Measurements from ENCODE around the gene LRP6. TPM values are rescaled to one million over a fixed set of nuclear protein-coding genes. Genes with fewer than 3 reads are reported as not detected.
"Not testable (repeated sequence)": the region's sequence is repeated elsewhere in the genome, so short reads cannot be mapped to it uniquely, and the experiment has no call there.

Gene LRP6
- total RNA-seq, 1 experiment from 2014 or later, result 72.8 TPM

- TF ChIP-seq RELA (CRISPR knock-in tag; IDR thresholded peaks at IDR 0.05; ENCODE audit: borderline replicate concordance) (no peak), ATF2 (CRISPR knock-in tag; IDR thresholded peaks at IDR 0.05; ENCODE audit: borderline replicate concordance, low read depth) (no peak), CREM (CRISPR knock-in tag; IDR thresholded peaks at IDR 0.05) (no peak), ZSCAN18 (CRISPR knock-in tag; IDR thresholded peaks at IDR 0.05) (no peak), KAT7 (CRISPR knock-in tag; IDR thresholded peaks at IDR 0.05; ENCODE audit: borderline replicate concordance) (no peak)
- TF ChIP-seq, protein P1, sequence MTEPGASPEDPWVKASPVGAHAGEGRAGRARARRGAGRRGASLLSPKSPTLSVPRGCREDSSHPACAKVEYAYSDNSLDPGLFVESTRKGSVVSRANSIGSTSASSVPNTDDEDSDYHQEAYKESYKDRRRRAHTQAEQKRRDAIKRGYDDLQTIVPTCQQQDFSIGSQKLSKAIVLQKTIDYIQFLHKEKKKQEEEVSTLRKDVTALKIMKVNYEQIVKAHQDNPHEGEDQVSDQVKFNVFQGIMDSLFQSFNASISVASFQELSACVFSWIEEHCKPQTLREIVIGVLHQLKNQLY (CRISPR knock-in tag; IDR thresholded peaks at IDR 0.05), result no peak
- TF ChIP-seq, protein P2, sequence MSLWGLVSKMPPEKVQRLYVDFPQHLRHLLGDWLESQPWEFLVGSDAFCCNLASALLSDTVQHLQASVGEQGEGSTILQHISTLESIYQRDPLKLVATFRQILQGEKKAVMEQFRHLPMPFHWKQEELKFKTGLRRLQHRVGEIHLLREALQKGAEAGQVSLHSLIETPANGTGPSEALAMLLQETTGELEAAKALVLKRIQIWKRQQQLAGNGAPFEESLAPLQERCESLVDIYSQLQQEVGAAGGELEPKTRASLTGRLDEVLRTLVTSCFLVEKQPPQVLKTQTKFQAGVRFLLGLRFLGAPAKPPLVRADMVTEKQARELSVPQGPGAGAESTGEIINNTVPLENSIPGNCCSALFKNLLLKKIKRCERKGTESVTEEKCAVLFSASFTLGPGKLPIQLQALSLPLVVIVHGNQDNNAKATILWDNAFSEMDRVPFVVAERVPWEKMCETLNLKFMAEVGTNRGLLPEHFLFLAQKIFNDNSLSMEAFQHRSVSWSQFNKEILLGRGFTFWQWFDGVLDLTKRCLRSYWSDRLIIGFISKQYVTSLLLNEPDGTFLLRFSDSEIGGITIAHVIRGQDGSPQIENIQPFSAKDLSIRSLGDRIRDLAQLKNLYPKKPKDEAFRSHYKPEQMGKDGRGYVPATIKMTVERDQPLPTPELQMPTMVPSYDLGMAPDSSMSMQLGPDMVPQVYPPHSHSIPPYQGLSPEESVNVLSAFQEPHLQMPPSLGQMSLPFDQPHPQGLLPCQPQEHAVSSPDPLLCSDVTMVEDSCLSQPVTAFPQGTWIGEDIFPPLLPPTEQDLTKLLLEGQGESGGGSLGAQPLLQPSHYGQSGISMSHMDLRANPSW (CRISPR knock-in tag; conservative IDR thresholded peaks at IDR 0.05; ENCODE audit: low read depth), result no peak
- no peak overlapping the region; the same call in 1 of the 2 replicates for H3K27ac Mint-ChIP-seq
- DNase-seq (ENCODE audit: low spot score), result no peak
- ATAC-seq, result no peak
- ChIA-PET POLR2A (no interaction called here), CTCF (no interaction called here)
- no peaks in the 10 kb centered on the region for H3K27me3 Mint-ChIP-seq (ENCODE audit: low read depth)
- H3K9me3 Mint-ChIP-seq, result no peaks in the 10 kb centered on the region
- H3K4me1 Mint-ChIP-seq, result peaks cover 30% of the 10 kb centered on the region
- H3K36me3 Mint-ChIP-seq, result peaks cover 8% of the 10 kb centered on the region
- peak overlapping the region; percentile 87 for H3K4me3 Mint-ChIP-seq
Observed at GRCh38 chr12:12265035-12265434, 1.8 kb downstream of the LRP6 start.

GRCh38 chr12:12263909-12264308 is 2.9 kb downstream of the LRP6 start:
- TF ChIP-seq, protein P2 (CRISPR knock-in tag; conservative IDR thresholded peaks at IDR 0.05; ENCODE audit: low read depth), result no peak
- TF ChIP-seq ATF1 (CRISPR knock-in tag; IDR thresholded peaks at IDR 0.05) (no peak), JAZF1 (CRISPR knock-in tag; IDR thresholded peaks at IDR 0.05) (no peak)
- CTCF ChIA-PET, result no interaction called here
- Mint-ChIP-seq H3K4me1 (peaks cover 30% of the 10 kb centered on the region), H3K36me3 (peaks cover 8% of the 10 kb centered on the region), H3K27me3 (ENCODE audit: low read depth) (no peaks in the 10 kb centered on the region), H3K27ac (peak overlapping the region; percentile 71), H3K9me3 (no peaks in the 10 kb centered on the region), H3K4me3 (peak overlapping the region; percentile 87)
- DNase-seq (ENCODE audit: low spot score) (no peak), ATAC-seq (no peak)
- POLR2A ChIA-PET, result no interaction called here

DNA sequence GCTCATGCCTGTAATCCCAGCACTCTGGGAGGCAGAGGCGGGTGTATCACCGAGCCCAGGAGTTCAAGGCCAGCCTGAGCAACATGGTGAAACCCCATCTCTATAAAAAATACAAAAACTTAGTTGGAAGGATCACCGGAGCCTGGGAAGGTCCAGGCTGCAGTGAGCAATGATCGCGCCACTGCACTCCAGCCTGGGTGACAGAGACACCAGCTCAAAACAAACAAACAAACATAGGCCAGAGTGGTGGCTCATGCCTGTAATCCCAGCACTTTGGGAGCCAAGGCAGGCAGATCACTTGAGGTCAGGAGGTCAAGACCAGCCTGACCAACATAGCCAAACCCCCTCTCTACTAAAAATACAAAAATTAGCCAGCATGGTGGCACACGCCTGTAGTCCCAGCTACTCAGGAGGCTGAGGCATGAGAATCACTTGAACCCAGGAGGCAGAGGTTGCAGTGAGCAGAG is 10.5 kb downstream of the LRP6 start:
- POLR2A ChIA-PET; H3K9me3 Mint-ChIP-seq; CTCF ChIA-PET; H3K27me3 Mint-ChIP-seq (ENCODE audit: low read depth); H3K4me3 Mint-ChIP-seq; DNase-seq (ENCODE audit: low spot score); ATAC-seq; H3K36me3 Mint-ChIP-seq: not testable (repeated sequence)
- H3K4me1 Mint-ChIP-seq, result peaks cover 30% of the 10 kb centered on the region
- H3K27ac Mint-ChIP-seq, result peak overlapping the region; percentile 90; the same call in 1 of the 2 replicates

Data from WTC11 (cell line).